Measurements from ENCODE around the gene SLC30A3. TPM values are rescaled to one million over a fixed set of nuclear protein-coding genes. Genes with fewer than 3 reads are reported as not detected.
"Not testable (repeated sequence)": the region's sequence is repeated elsewhere in the genome, so short reads cannot be mapped to it uniquely, and the experiment has no call there.

Gene SLC30A3
- total RNA-seq, 3 donors from 2014 or later = 0.12 TPM; not detected in 2

- H3K9me3 ChIP-seq = no peaks in the 10 kb centered on the region
- no peak within 1 kb of the TSS for H3K4me3 ChIP-seq
- H3K36me3 ChIP-seq (ENCODE audit: low read depth) = no peaks in the 10 kb centered on the region
- intact Hi-C loops (cut with DNase I, micrococcal nuclease) = loop anchor here in 1 of 2 donors (10.0 kb wide), 1 partner anchor 311 kb away; no protein-coding TSS in a partner anchor
- TF ChIP-seq CTCF (IDR thresholded peaks at IDR 0.05) = no peak
- no peak for DNase-seq
- no peak for ATAC-seq
- no peaks in the 10 kb centered on the region for H3K4me1 ChIP-seq (ENCODE audit: low read depth)
Measured at GRCh38 chr2:27275211-27276150, 12.6 kb upstream of the SLC30A3 start, which contains the start of gene DNAJC5G. Gene DNAJC5G, plus strand, starts transcription at chr2:27275433. Its CDS starts 1,296 bp downstream, at chr2:27276729.

- not testable (repeated sequence) for H3K9me3 ChIP-seq; H3K4me1 ChIP-seq (ENCODE audit: low read depth); H3K4me3 ChIP-seq; H3K36me3 ChIP-seq (ENCODE audit: low read depth); DNase-seq; ATAC-seq
- intact Hi-C loops (cut with DNase I, micrococcal nuclease) = loop anchor here in 1 of 2 donors (10.0 kb wide), 1 partner anchor 308 kb away; no protein-coding TSS in a partner anchor
Measured at GRCh38 chr2:27272537-27273522, 10.0 kb upstream of the SLC30A3 start.

DNA sequence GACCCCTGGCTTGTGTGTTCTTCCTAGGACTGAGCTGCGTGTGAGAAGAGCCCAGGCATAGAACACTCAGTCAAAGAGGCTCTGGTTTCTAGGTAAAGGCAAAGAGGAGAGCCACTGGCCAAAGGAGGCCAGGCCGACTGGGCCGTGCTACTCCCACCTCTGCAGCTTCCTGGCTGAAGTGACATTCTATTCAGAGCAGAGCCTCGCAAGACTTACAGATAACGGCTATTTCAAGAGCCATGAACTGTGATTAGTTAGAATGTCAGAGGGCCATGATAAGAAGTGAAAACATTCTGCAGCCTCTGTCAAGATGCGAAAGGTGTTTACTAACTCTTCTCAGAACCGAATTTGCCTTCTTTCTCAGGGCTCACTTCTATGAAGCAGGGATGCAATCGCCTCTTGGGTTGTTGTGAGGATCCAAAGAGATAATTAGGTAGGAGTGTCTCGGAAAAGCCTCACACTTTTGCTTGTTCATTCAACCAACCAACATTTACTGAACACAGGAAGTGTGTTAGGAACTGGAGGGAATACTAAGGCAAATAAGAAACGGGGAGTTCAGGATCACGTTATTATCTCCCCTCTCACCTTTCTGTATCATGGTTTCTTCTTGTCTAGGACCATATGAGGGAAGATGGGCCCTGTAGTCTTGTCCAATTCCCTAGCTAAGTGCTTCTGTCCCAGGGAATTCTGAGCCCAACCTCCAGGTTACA is 8.9 kb upstream of the SLC30A3 start:
- DNase-seq (no peak), ATAC-seq (no peak)
- no peak for TF ChIP-seq CTCF (IDR thresholded peaks at IDR 0.05)
- intact Hi-C loops (cut with DNase I, micrococcal nuclease) = loop anchor here in 1 of 2 donors (10.0 kb wide), 1 partner anchor 307 kb away; no protein-coding TSS in a partner anchor
- H3K36me3 ChIP-seq (ENCODE audit: low read depth) = no peaks in the 10 kb centered on the region
- no peaks in the 10 kb centered on the region for H3K4me1 ChIP-seq (ENCODE audit: low read depth)
- H3K9me3 ChIP-seq = no peaks in the 10 kb centered on the region
- H3K4me3 ChIP-seq = no peak overlapping the region

- no peaks in the 10 kb centered on the region for H3K4me1 ChIP-seq (ENCODE audit: low read depth)
- intact Hi-C loops (cut with DNase I, micrococcal nuclease) = loop anchor here in 1 of 2 donors (10.0 kb wide), 1 partner anchor 306 kb away; no protein-coding TSS in a partner anchor
- no peak for DNase-seq
- no peaks in the 10 kb centered on the region for H3K9me3 ChIP-seq
- H3K36me3 ChIP-seq (ENCODE audit: low read depth) = no peaks in the 10 kb centered on the region
- no peak overlapping the region for H3K4me3 ChIP-seq
- no peak for TF ChIP-seq CTCF (IDR thresholded peaks at IDR 0.05)
- ATAC-seq = no peak
Measured at GRCh38 chr2:27270670-27271069, 7.8 kb upstream of the SLC30A3 start.

DNA sequence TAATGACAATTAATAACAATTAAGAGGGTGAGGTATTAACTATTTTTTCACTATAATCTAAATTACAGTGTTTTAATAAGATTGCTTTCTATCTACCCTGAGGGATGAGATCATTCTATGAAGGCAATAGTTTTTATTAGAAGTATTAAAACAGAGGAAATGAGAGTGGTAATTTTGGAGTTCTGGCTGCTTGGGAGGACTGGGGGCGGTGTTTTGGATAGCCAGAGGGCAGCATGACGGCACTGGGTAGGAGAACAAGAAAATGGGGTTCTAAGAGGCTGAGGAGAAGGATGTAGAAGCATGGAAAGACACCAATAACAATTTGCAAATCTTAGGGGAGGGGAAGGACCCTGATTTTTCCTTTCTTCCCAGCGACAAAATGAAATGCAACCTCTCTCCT is 7.3 kb upstream of the SLC30A3 start:
- H3K36me3 ChIP-seq (ENCODE audit: low read depth) = no peaks in the 10 kb centered on the region
- intact Hi-C loops (cut with DNase I, micrococcal nuclease) = loop anchor here in 1 of 2 donors (10.0 kb wide), 1 partner anchor 305 kb away; no protein-coding TSS in a partner anchor
- DNase-seq (no peak), ATAC-seq (no peak)
- no peak overlapping the region for H3K4me3 ChIP-seq
- peaks cover 2% of the 10 kb centered on the region for H3K4me1 ChIP-seq (ENCODE audit: low read depth)
- H3K9me3 ChIP-seq = no peaks in the 10 kb centered on the region
- no peak for TF ChIP-seq CTCF (IDR thresholded peaks at IDR 0.05)

- H3K4me3 ChIP-seq; intact Hi-C loops (cut with DNase I, micrococcal nuclease); ATAC-seq; H3K36me3 ChIP-seq (ENCODE audit: low read depth); H3K9me3 ChIP-seq; DNase-seq: not testable (repeated sequence)
- H3K4me1 ChIP-seq (ENCODE audit: low read depth) = peaks cover 18% of the 10 kb centered on the region
Measured at GRCh38 chr2:27268296-27268695, 5.4 kb upstream of the SLC30A3 start.

Data from mucosa of descending colon (tissue), 3 donors.